GM18909 (cell line): ENCODE data around the gene LSM5.

Experiments
- ATAC-seq: cut with Tn5 transposase; IDR thresholded peaks from one replicate; pipeline ENCODE4 v1.9.1; 2021; ENCODE audit warnings: mild to moderate bottlenecking; ENCODE audit not compliant: unreplicated experiment, poor library complexity

Gene LSM5

DNA sequence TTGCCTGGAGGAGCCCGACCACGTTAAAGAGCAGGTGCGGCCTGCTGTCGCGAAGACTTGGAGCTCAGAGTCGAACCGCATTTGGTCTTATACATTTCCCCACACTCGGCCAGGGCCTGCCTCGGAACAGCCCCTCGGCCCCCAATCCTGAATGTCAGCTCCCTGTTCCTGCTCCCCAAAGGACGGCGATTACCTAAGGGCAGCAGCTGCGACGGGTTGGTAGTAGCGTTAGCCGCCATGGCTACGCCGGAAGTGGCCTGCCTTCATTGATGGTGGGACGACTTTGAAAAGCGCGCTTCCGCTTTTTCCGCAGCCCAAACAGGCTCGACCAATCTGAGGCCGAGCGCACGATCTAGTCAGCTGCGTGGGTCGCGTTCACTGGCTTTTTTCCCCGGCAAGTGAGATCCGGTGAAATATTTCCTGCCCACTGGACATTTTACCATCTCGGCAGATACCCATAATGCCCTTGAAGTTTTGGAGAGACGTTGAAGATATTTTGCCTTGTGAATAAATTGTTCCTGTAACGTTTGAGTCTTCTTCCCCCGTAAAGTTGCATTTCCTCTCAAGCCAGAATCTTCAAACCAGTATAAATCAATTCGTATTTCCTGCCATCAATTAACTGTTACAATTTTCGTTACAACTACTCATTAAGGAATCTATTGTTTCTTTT lies at the start of gene LSM5:
LSM5 (minus strand) TSS at position 254 of the 670 bp plus-strand sequence; CDS start at position 239, 15 bp downstream.
- ATAC-seq = peak; percentile 84

GRCh38 chr7:32539366-32539765 lies 49.2 kb upstream of the LSM5 start:
- ATAC-seq = no peak

DNA sequence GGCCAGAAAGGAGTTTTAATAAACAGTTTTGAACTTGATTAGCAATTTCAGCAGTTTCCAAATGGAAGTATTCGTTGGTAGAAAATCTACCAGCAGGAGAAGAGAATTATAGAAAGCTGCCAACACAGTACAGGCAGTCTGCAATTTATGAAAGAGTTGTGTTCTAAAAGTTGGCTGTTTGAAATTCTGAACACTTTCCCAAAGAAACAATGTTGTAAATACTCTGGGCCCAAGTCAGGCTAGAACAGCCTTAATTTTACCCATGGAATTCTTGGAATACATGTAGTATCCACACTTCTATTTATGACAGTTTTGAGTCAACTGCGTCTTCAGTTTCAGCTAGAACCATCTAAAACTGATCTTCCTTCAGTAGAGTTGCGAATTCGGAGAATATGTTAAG lies 47.6 kb upstream of the LSM5 start:
- no peak for ATAC-seq

GRCh38 chr7:32536585-32536984 lies 46.4 kb upstream of the LSM5 start:
- no peak for ATAC-seq

GRCh38 chr7:32536016-32536415 lies 45.8 kb upstream of the LSM5 start:
- ATAC-seq = no peak

DNA sequence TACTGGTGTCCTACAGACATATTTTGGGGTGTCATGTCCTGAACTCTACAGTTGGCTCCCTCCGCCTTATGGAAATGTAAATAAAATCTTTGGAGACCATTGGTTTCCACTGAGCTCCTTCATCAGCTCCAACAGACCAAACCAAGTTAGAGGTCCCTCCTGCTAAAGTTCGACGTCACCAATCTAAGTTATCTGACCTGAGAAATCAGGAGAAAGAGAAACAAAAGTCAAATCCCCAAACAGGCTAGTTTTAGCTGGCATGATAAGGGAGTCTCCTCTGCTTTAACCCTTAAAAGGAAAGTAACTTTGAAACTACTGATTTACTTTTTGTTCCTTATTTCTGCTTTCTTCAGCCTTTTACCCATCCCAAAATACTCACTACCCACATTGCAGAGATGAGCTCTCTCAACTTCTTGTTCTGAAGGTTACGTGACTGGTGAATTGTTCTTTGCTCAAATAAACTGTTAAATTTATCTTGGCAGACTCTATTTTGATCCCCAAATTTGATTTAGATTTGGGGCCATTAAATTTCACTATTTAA lies 45.1 kb upstream of the LSM5 start:
- ATAC-seq = no peak

DNA sequence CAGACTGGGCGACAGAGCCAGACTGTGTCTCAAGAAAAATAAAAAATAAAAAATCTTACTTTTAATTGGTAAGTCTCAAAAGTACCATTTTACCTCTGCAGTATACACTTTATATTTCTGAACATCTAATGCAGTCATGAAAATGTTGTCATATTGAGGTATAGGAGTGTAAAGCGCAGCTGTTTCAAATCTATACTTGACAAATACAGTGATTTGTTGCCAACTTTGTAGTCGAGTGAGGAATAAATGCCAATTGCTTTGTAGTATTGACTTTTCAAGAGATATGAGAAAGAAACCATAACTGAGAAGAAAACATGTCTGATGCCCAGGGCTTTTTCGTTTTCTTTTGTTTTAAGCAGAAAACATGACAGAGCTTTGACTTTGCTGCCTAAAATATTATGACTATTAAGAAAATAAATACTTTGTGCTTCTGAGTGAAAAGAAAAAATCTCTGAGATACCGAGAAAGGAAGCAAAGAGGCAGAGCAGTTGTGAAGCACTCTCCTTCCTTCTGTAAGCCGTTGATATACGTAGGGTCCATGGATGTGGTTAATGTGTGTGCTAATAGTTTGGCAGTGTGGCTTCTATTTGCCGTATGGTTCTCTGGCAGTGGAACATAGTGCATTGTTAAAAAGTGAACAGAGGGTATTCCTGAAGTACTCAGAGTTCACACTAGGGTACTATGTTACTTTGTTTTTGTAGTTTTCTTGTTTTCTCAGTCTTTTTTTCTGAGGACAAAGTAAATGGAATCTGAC lies 43.3 kb upstream of the LSM5 start:
- no peak for ATAC-seq

GRCh38 chr7:32532716-32533115 lies 42.5 kb upstream of the LSM5 start:
- no peak for ATAC-seq

DNA sequence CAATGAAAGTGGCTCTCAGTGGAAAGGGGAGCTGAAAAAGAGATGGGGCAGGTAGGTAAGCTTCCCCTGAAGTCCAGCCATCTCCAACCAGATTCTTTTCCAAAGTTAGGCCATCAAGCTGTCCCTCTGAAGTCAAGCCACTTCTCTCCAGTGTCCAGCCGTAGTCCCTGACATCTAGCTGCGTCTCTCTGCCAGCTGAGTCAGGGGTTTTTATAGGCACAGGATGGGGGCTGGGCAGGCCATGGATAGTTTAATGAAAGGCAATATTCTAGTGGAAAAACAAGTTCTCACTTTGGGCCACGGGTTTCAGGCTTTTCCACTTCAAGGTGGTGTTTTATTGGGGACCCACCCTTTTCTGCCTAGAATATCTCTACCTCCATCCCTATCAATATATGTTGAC lies 41.9 kb upstream of the LSM5 start:
- no peak for ATAC-seq

DNA sequence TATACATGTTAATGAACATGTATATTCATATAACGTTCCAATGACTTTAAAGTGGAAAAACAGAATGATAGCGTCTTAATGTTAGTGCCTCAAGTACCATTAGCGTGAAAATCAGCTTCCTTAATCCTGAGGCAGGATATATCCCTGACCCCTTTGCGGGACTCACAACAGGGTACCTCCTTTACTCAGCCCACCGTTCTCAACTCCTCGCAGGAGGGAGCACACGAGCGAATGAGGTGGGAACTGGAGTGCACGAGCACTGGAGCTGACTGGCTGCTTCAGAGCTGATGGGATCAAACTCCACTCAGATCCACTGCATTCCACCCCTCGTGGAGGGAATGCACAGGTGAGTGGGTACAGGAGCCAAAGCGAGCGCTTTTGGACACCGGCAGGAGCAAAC lies 41.2 kb upstream of the LSM5 start:
- ATAC-seq = no peak

GRCh38 chr7:32525839-32526238 lies 35.7 kb upstream of the LSM5 start:
- ATAC-seq = no peak

DNA sequence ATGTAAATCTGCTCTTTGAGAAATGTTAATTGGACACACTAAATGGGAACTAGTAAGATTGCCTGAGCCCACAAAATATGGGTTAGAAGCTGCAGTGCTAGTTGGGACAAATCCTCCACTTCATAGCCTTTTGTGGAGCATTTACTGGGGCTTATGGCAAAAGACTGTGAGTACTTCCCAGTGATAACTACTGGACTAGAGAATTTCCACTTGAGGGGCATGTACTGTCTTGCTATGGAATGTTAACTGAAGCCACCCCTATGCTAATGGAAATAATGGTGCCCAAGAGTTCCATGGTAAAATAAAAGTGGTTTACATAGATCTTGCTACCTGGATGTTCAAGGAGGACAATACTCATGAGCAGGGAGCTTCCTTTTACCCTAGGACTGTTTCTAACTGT lies 34.5 kb upstream of the LSM5 start:
- no peak for ATAC-seq

DNA sequence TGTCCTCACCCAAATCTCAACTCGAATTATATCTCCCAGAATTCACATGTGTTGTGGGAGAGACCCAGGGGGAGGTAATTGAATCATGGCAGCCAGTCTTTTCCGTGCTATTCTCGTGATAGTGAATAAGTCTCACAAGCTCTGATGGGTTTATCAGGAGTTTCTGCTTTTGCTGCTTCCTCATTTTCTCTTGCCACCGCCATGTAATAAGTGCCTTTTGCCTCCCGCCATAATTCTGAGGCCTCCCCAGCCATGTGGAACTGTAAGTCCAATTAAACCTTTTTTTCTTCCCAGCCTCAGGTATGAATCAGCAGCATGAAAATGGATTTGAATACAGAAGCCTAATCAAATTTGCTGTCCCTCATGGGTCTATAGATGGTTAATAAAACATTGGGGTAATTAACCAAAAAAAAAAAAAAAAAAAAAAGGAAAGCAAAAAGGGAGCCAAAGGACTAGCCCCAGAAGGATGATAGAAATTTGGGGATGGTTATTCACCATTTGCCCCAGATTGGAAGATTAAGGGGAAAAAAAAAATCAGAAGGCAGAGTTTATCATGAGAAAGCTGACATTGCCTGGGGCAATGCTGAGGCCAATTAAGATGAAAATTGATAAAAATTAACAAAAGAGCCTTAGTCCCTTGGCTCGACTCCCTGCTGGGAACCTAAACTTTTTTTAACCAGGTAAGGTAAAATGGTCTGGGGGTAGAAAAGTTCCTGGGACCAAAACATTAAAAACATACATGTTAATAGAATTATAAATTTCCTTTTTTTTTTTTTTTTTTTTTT lies 32.8 kb upstream of the LSM5 start:
- ATAC-seq = no peak

DNA sequence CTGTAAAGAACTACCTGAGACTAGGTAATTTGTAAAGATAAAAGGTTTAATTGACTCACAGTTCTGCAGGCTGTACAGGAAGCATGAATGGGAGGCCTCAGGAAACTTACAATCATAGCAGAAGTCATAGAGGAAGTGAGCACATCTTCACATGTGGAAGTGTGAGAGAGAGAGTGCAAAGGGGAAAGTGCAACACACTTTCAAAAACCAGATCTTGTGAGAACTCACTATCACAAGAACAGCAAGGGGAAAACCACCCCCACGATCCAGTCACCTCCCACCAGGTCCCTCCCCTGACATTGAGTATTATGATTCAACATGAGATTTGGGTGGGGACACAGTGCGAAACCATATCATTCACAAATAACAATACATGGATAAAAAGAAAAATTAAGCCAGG lies 29.6 kb upstream of the LSM5 start:
- no peak for ATAC-seq

DNA sequence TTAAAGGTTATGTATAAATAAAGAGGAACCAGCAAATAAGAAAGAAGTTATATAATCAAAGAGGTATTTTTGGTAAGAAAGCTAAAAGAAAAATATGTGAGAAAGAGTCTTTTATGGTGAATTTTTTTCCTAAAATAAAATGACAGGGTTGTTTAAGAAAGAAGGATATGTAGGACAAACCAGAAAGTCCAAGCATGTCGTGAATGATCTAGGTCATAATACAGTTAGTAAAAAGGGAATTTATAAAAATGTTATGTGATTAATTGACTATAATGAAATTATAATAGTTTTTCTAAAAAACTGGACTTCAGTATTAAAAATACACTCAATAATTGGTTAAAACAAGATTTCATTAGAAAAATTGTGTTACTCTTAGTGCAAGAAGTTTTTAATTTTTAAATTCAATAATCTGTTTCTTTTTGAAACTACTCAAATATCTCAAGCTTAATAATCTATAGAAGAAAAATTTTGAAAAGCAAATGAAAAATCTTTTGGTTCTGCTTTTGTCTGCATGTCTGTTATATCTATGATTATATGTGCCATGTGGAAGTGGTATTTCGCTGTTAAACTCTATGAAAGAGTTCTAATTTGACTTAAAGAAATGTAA lies 28.5 kb upstream of the LSM5 start:
- ATAC-seq = no peak

- no peak for ATAC-seq
Measured at GRCh38 chr7:32516551-32517100, 26.4 kb upstream of the LSM5 start.

DNA sequence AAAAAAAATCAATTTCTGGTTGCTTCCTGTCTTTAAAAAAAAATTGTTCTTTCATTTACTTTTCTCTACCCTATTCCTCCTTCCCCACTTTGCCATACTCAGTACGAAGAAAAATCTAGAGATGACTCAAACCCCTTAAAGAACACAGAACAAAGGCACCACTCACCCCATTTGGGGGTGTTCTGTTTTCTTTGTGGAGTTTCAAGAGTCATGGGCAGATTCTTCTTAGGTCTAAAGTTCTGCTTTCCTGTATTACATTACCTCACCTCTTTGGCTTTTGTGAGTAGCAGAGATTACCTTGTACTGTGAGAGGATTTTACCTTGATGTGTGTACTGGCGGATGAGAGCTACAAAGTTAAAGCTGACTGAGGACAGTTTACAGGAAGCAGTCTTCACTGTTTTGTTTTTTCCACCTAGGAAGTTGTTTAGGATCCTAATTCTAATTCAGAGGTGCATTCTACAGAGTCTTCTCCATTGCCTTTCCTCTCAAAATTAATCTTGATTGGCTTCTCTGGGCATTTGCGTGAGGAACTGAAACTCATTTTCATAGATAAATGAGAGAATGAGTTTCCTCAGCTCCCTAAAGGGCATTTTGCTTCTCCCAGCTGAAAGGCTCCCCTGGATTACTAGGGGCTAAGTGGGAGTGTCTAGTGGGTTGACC lies 25.8 kb upstream of the LSM5 start:
- ATAC-seq = peak; percentile 79

DNA sequence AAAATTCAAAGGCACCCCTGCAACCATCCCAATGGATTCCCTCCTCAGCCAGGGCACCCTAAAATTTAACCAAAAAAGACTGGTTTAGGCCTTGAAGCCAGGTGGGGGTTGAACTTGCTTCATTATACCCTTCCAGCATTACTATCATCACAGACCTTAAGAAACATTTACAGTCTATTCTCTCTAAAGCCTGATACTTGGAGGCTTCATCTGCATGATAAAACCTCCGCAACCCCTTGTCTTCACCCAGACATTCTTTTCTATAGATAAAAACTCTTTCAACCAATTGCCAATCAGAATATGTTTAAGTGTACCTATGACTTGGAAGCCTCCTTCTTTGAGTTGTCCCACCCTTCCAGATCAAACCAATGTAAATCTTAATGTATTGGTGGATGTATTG lies 23.0 kb upstream of the LSM5 start:
- ATAC-seq = no peak

DNA sequence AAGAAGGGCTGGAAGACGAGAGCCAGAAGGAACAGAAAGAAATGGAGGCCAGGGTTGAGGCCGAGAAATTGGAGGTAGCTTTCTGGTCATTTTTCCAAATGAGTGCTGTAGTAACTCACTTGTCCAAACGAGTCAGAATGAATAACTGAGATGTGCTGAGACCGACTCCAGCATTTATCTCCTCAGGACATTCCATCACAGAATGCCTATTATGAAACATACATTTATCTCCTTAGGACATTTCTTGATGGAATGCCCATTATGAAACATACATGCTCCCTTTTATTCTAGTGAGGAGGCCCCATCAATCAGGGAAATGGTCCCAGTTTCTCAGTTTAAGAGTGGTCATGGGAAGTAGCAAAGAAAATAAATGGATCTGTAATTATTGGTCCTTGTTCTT lies 21.6 kb upstream of the LSM5 start:
- no peak for ATAC-seq

DNA sequence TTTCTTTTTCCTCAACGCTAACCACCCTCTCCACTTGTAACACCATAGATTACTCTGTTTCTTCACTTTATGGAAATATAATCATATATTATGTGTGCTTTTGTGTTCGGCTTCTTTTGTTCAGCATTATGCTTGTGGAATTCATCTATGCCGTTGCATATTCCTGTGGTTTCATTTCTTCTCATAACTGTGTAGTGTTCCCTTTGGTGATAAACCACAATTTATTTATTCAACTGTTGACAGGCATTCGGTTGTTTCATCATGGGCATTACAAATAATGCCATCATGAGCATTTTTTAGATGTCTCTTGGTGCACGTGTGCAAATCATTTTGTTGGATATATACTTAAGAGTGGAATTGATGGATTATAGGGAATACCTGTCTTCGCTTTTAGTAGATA lies 17.2 kb upstream of the LSM5 start:
- ATAC-seq = no peak
